ENCODE measurements around the gene RAB44.
"Not testable (repeated sequence)": the region's sequence is repeated elsewhere in the genome, so short reads cannot be mapped to it uniquely, and the experiment has no call there.

RAB44 gene

GRCh38 chr6:36702656-36703055, 5.0 kb downstream of the RAB44 start:
- DNase-seq (ENCODE audit: insufficient read length, low spot score) (no peak), FAIRE-seq (no peak)
- TF ChIP-seq POLR2AphosphoS5 (IDR thresholded peaks at IDR 0.05; ENCODE audit: low read depth, low read length) (no peak), PAX5 (IDR thresholded peaks at IDR 0.05; ENCODE audit: insufficient read depth, low read length, severe bottlenecking) (no peak), SPI1 (IDR thresholded peaks at IDR 0.05; ENCODE audit: low read depth, low read length) (no peak), POLR2A (IDR thresholded peaks at IDR 0.05; ENCODE audit: low read depth, low read length) (no peak), TAF1 (IDR thresholded peaks at IDR 0.05; ENCODE audit: low read depth, low read length) (no peak), POU2F2 (IDR thresholded peaks at IDR 0.05; ENCODE audit: low read depth, low read length) (no peak)

- no peak for FAIRE-seq
- no peak for DNase-seq (ENCODE audit: insufficient read length, low spot score)
- TF ChIP-seq PAX5 (IDR thresholded peaks at IDR 0.05; ENCODE audit: insufficient read depth, low read length, severe bottlenecking) (no peak), POLR2A (IDR thresholded peaks at IDR 0.05; ENCODE audit: low read depth, low read length) (no peak), TAF1 (IDR thresholded peaks at IDR 0.05; ENCODE audit: low read depth, low read length) (no peak), SPI1 (IDR thresholded peaks at IDR 0.05; ENCODE audit: low read depth, low read length) (no peak), POLR2AphosphoS5 (IDR thresholded peaks at IDR 0.05; ENCODE audit: low read depth, low read length) (no peak), POU2F2 (IDR thresholded peaks at IDR 0.05; ENCODE audit: low read depth, low read length) (no peak)
These were observed 5.5 kb downstream of the RAB44 start for GRCh38 chr6:36703081-36703606.

DNA sequence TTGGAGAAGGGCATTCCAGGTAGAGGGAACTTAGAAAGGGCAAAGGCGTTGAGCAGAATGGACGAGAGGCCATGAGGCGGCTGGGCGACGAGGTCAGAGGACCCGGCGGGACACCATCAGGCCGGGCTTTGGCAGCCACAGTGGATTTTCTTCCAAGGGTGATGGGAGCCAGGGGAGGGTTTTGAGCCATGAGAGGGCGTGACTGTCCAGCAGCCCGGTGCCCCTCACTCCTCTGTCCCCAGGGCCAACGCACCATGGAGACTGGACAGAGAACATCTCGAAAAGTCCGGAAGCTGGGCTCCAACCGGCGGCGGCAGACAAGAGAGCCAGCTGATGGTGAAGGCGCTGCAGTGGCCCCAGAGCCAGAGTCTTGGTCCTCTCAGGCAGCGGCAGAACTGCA, 6.4 kb downstream of the RAB44 start:
- FAIRE-seq (no peak), DNase-seq (ENCODE audit: insufficient read length, low spot score) (no peak)
- TF ChIP-seq POLR2A (IDR thresholded peaks at IDR 0.05; ENCODE audit: low read depth, low read length) (no peak), POU2F2 (IDR thresholded peaks at IDR 0.05; ENCODE audit: low read depth, low read length) (no peak), SPI1 (IDR thresholded peaks at IDR 0.05; ENCODE audit: low read depth, low read length) (no peak), PAX5 (IDR thresholded peaks at IDR 0.05; ENCODE audit: insufficient read depth, low read length, severe bottlenecking) (no peak), POLR2AphosphoS5 (IDR thresholded peaks at IDR 0.05; ENCODE audit: low read depth, low read length) (no peak), TAF1 (IDR thresholded peaks at IDR 0.05; ENCODE audit: low read depth, low read length) (no peak)

GRCh38 chr6:36704961-36705577, 7.4 kb downstream of the RAB44 start:
- DNase-seq (ENCODE audit: insufficient read length, low spot score); FAIRE-seq: not testable (repeated sequence)

- FAIRE-seq (no peak), DNase-seq (ENCODE audit: insufficient read length, low spot score) (no peak)
- TF ChIP-seq POU2F2 (IDR thresholded peaks at IDR 0.05; ENCODE audit: low read depth, low read length) = no peak
- TF ChIP-seq SPI1 (IDR thresholded peaks at IDR 0.05; ENCODE audit: low read depth, low read length) = no peak
- no peak for TF ChIP-seq PAX5 (IDR thresholded peaks at IDR 0.05; ENCODE audit: insufficient read depth, low read length, severe bottlenecking)
- TF ChIP-seq POLR2AphosphoS5 (IDR thresholded peaks at IDR 0.05; ENCODE audit: low read depth, low read length) = no peak
- TF ChIP-seq POLR2A (IDR thresholded peaks at IDR 0.05; ENCODE audit: low read depth, low read length) = no peak
- no peak for TF ChIP-seq TAF1 (IDR thresholded peaks at IDR 0.05; ENCODE audit: low read depth, low read length)
These were observed 8.7 kb downstream of the RAB44 start for GRCh38 chr6:36706339-36706738.

GRCh38 chr6:36712816-36713215, 15.2 kb downstream of the RAB44 start:
- no peak for FAIRE-seq
- no peak for TF ChIP-seq POU2F2 (IDR thresholded peaks at IDR 0.05; ENCODE audit: low read depth, low read length)
- no peak for TF ChIP-seq PAX5 (IDR thresholded peaks at IDR 0.05; ENCODE audit: insufficient read depth, low read length, severe bottlenecking)
- no peak for DNase-seq (ENCODE audit: insufficient read length, low spot score)

- TF ChIP-seq POLR2A (IDR thresholded peaks at IDR 0.05; ENCODE audit: low read depth, low read length) (no peak), TAF1 (IDR thresholded peaks at IDR 0.05; ENCODE audit: low read depth, low read length) (no peak), PAX5 (IDR thresholded peaks at IDR 0.05; ENCODE audit: insufficient read depth, low read length, severe bottlenecking) (no peak), SPI1 (IDR thresholded peaks at IDR 0.05; ENCODE audit: low read depth, low read length) (no peak), POU2F2 (IDR thresholded peaks at IDR 0.05; ENCODE audit: low read depth, low read length) (no peak), POLR2AphosphoS5 (IDR thresholded peaks at IDR 0.05; ENCODE audit: low read depth, low read length) (no peak)
- FAIRE-seq (no peak), DNase-seq (ENCODE audit: insufficient read length, low spot score) (no peak)
These were observed 16.2 kb downstream of the RAB44 start for GRCh38 chr6:36713846-36714245.

DNA sequence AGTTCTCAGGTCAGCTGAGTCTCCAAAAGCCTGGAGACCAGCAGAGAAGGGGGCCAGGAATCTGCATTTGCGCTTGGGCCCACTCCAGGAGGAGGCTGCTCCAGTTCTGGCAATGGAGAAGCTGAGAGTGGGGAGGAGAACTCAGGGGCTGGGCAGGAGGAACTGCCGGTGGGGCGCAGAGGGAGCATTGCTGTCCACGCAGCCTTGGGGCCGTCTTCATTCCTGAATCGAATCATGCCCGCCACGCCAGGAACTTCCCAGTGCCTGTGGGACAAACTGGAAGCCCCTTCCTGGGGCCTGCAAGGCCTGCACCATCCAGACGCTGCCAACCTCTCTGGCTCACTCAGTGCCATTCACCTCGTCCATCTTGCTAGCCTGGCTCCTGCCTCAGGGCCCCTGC, 16.9 kb downstream of the RAB44 start:
- FAIRE-seq (no peak), DNase-seq (ENCODE audit: insufficient read length, low spot score) (no peak)
- no peak for TF ChIP-seq POLR2A (IDR thresholded peaks at IDR 0.05; ENCODE audit: low read depth, low read length)
- TF ChIP-seq TAF1 (IDR thresholded peaks at IDR 0.05; ENCODE audit: low read depth, low read length) = no peak
- TF ChIP-seq POLR2AphosphoS5 (IDR thresholded peaks at IDR 0.05; ENCODE audit: low read depth, low read length) = no peak
- TF ChIP-seq POU2F2 (IDR thresholded peaks at IDR 0.05; ENCODE audit: low read depth, low read length) = no peak
- TF ChIP-seq PAX5 (IDR thresholded peaks at IDR 0.05; ENCODE audit: insufficient read depth, low read length, severe bottlenecking) = no peak
- no peak for TF ChIP-seq SPI1 (IDR thresholded peaks at IDR 0.05; ENCODE audit: low read depth, low read length)

DNA sequence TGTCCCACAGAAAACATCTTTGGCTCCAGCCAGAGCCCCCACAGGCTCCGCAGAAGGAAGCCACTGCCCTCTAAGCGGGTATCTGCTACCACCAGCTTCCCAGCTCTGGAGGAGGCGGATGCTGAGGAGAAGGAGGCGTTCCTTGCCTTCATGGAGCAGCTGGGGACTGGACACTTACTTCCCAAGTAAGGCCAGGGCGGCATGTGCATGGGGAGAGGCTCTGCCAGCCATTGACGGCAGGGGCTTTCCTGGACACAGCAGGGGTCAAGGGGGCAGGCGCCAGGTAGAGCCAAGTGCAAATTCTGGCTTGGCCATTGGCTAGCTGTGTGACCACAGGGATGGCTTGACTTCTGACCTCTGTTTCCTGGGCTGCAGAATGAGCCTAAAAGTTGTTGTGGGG, 17.8 kb downstream of the RAB44 start:
- TF ChIP-seq POLR2A (IDR thresholded peaks at IDR 0.05; ENCODE audit: low read depth, low read length) (no peak), POLR2AphosphoS5 (IDR thresholded peaks at IDR 0.05; ENCODE audit: low read depth, low read length) (no peak), PAX5 (IDR thresholded peaks at IDR 0.05; ENCODE audit: insufficient read depth, low read length, severe bottlenecking) (no peak), SPI1 (IDR thresholded peaks at IDR 0.05; ENCODE audit: low read depth, low read length) (no peak), POU2F2 (IDR thresholded peaks at IDR 0.05; ENCODE audit: low read depth, low read length) (no peak), TAF1 (IDR thresholded peaks at IDR 0.05; ENCODE audit: low read depth, low read length) (no peak)
- FAIRE-seq = no peak
- no peak for DNase-seq (ENCODE audit: insufficient read length, low spot score)

DNA sequence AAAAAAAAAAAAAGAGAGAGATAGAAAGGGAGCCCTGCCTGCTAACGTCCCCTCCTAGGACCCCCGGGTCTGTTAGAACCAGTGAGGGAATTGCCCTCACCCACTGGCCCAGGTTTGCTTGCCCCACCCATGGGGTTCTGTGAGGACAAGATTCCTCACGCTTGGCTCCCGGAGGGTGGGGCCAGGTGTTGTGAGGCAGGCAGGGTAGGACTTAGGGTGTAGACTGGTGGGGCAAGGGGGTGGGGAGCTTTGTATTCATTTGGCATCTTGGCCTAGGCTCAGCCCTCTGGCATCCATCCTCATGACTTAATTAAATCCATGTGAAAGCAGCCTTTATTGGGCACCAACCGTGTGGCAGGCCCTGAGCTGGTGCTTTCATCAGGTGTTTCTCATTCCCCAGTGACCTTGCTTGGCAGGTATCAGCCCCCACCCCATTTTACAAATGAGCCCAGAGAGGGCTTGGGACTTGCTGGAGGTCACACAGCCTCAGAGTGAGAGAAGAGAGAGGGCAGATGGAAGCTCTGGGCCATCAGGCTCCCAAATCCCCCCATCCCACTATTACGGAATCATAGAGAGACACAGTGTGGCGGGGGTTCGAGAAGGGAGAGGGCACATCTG, 19.0 kb downstream of the RAB44 start:
- TF ChIP-seq PAX5 (IDR thresholded peaks at IDR 0.05; ENCODE audit: insufficient read depth, low read length, severe bottlenecking) = no peak
- FAIRE-seq (no peak), DNase-seq (ENCODE audit: insufficient read length, low spot score) (no peak)

Measured in GM12891 (cell line).